ENCODE results near the gene C14orf93. TPM values are rescaled to one million over a fixed set of nuclear protein-coding genes. Genes with fewer than 3 reads are reported as not detected.
A peak's percentile ranks its signal among the peaks of the same experiment; 100 is the strongest.

The C14orf93 gene
- total RNA-seq, 3 donors from 2014 or later = 10.8 to 24.1 (median 19.4) TPM

DNA sequence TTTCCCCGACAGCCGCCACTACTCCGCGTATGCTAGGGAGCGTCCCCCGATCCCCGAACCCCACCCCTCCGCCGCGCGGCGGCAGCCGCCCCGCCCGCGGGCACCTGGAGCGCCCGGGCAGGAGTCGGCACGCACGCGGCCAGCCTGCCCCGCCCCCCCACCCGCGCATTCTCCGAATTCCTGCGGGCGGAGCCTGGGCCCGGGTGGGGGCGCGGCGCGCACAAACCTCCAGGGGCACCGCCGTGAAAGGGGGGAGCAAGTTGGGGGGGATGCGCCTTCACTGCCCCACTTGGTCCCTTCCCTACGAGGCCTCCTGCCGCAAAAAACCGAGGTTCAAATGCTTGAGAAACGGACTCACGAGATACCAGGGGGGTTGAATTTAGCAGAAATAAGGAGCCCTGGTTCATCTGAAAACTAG lies 29.3 kb downstream of the C14orf93 start:
- Histone ChIP-seq H3K27me3 (peaks cover 0 to 3% of the 10 kb centered on the region in 2 donors), H3K4me1 (peaks cover 5 to 24% of the 10 kb centered on the region in 2 donors), H3K4me3 (peak overlapping the region; percentile 67 to 96 (median 89)), H3K36me3 (no peaks in the 10 kb centered on the region), H3K9me3 (no peaks in the 10 kb centered on the region), H3K27ac (peak overlapping the region; percentile 88 to 90)
- DNase-seq (ENCODE audit: low spot score in 2 of 2) = peak; percentile 62 to 73
- TF ChIP-seq POLR2A (IDR thresholded peaks at IDR 0.05) (no peak), POLR2AphosphoS5 (IDR thresholded peaks at IDR 0.05) (no peak)
- TF ChIP-seq, protein P1, sequence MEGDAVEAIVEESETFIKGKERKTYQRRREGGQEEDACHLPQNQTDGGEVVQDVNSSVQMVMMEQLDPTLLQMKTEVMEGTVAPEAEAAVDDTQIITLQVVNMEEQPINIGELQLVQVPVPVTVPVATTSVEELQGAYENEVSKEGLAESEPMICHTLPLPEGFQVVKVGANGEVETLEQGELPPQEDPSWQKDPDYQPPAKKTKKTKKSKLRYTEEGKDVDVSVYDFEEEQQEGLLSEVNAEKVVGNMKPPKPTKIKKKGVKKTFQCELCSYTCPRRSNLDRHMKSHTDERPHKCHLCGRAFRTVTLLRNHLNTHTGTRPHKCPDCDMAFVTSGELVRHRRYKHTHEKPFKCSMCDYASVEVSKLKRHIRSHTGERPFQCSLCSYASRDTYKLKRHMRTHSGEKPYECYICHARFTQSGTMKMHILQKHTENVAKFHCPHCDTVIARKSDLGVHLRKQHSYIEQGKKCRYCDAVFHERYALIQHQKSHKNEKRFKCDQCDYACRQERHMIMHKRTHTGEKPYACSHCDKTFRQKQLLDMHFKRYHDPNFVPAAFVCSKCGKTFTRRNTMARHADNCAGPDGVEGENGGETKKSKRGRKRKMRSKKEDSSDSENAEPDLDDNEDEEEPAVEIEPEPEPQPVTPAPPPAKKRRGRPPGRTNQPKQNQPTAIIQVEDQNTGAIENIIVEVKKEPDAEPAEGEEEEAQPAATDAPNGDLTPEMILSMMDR (IDR thresholded peaks at IDR 0.05) = no peak
- intact Hi-C loops (cut with DNase I; ENCODE audit: low total_unique reads) = loop anchor here (1.0 kb wide), 1 partner anchor 73 kb away; no protein-coding TSS in a partner anchor

- Histone ChIP-seq H3K4me1 (peaks cover 5 to 24% of the 10 kb centered on the region in 2 donors), H3K27me3 (peaks cover 0 to 3% of the 10 kb centered on the region in 2 donors), H3K4me3 (peak overlapping the region; percentile 67 to 96 (median 89)), H3K9me3 (no peaks in the 10 kb centered on the region), H3K27ac (peak overlapping the region; percentile 88 to 90), H3K36me3 (no peaks in the 10 kb centered on the region)
- intact Hi-C loops (cut with DNase I; ENCODE audit: low total_unique reads) = no loop called here
- DNase-seq (ENCODE audit: low spot score in 2 of 2) = no peak
- TF ChIP-seq POLR2AphosphoS5 (IDR thresholded peaks at IDR 0.05) (no peak), POLR2A (IDR thresholded peaks at IDR 0.05) (no peak)
- TF ChIP-seq, protein P1 (IDR thresholded peaks at IDR 0.05) = no peak
Measured at GRCh38 chr14:22979748-22980392, 30.1 kb downstream of the C14orf93 start.

- H3K9me3 ChIP-seq = no peaks in the 10 kb centered on the region
- no peaks in the 10 kb centered on the region for H3K36me3 ChIP-seq
- peak overlapping the region in 2 of 3 donors; percentile 89 to 96 for H3K4me3 ChIP-seq
- H3K27me3 ChIP-seq = peaks cover 0 to 3% of the 10 kb centered on the region in 2 donors
- peak in 1 of 2 donors; percentile 64 for DNase-seq (ENCODE audit: low spot score in 2 of 2)
- peak overlapping the region; percentile 88 to 90 for H3K27ac ChIP-seq
- TF ChIP-seq, protein P1 (IDR thresholded peaks at IDR 0.05) = no peak
- no peak for TF ChIP-seq POLR2A (IDR thresholded peaks at IDR 0.05)
- no peak for TF ChIP-seq POLR2AphosphoS5 (IDR thresholded peaks at IDR 0.05)
- peaks cover 5 to 24% of the 10 kb centered on the region in 2 donors for H3K4me1 ChIP-seq
- intact Hi-C loops (cut with DNase I; ENCODE audit: low total_unique reads) = no loop called here
Measured at GRCh38 chr14:22978981-22979671, 30.8 kb downstream of the C14orf93 start.

DNA sequence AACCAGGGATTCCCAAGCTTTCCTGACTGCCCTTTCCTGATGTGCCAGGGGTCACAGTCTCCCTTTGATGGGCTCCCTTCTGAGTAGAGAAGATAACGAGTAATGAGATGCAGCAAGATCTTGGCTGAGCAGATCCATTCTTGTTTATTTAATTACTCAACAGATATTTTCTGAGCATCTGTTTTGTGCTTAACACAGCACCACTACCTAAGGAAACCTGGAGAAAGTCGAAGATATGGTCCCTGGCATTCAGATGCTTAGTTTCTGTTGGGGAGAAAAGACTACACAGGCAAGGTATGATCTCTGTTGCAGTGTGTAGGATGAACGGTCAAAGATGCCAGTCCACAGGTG lies 31.5 kb downstream of the C14orf93 start:
- no peak for TF ChIP-seq POLR2A (IDR thresholded peaks at IDR 0.05)
- TF ChIP-seq POLR2AphosphoS5 (IDR thresholded peaks at IDR 0.05) = no peak
- TF ChIP-seq, protein P1 (IDR thresholded peaks at IDR 0.05) = no peak
- intact Hi-C loops (cut with DNase I; ENCODE audit: low total_unique reads) = no loop called here
- Histone ChIP-seq H3K4me1 (peaks cover 5 to 24% of the 10 kb centered on the region in 2 donors), H3K36me3 (no peaks in the 10 kb centered on the region), H3K27ac (peak overlapping the region; percentile 88 to 90), H3K9me3 (no peaks in the 10 kb centered on the region), H3K27me3 (peaks cover 0 to 3% of the 10 kb centered on the region in 2 donors), H3K4me3 (peak overlapping the region in 1 of 3 donors; percentile 96)
- DNase-seq (ENCODE audit: low spot score in 2 of 2) = no peak

Data from breast epithelium (tissue), 4 donors.